Caki2 (cell line): ENCODE results near the gene GPS2. TPM values are rescaled to one million over a fixed set of nuclear protein-coding genes. Genes with fewer than 3 reads are reported as not detected.

Experiments used
- DNase-seq: peaks from one replicate; pipeline ENCODE4 v3.0.0-alpha.2; 2015; ENCODE audit warnings: low read depth
- in situ Hi-C: cut with HindIII; loops from 2 replicates; pipeline ENCODE4 v1.10.0; 2016; ENCODE audit warnings: low sequenced_read_pairs, low pct_unique_long_range_greater_than_20kb, mixed read lengths
- total RNA-seq: library from RNA; depleted of rRNA; stranded (reverse); fragments of >200 nt; shearing (Covaris generic); gene quantifications from 2 replicates; pipeline ENCODE4 v1.2.3, GENCODE V29; 2014; ENCODE audit warnings: low replicate concordance; rRNA removed

Gene GPS2
- total RNA-seq, 1 experiment from 2014 or later, result 51.1 TPM

GRCh38 chr17:7281953-7282751 lies 33.0 kb downstream of the GPS2 start:
- in situ Hi-C loops, result no loop called here
- DNase-seq, result no peak

- in situ Hi-C loops, result no loop called here
- DNase-seq, result peak; percentile 95
Measured at GRCh38 chr17:7281074-7281952, 33.8 kb downstream of the GPS2 start, which contains the start of gene SLC2A4. Gene SLC2A4 (plus strand): TSS chr17:7281718. CDS start chr17:7281935, 217 bp downstream.

- in situ Hi-C loops, result no loop called here
- DNase-seq, result peak; percentile 73
Measured at GRCh38 chr17:7280519-7281073, 34.6 kb downstream of the GPS2 start.

GRCh38 chr17:7279448-7279847 lies 35.7 kb downstream of the GPS2 start:
- DNase-seq, result no peak
- in situ Hi-C loops, result no loop called here

GRCh38 chr17:7266784-7267183 lies 48.4 kb downstream of the GPS2 start:
- no peak for DNase-seq
- in situ Hi-C loops, result no loop called here

GRCh38 chr17:7263801-7264078 lies 51.4 kb downstream of the GPS2 start:
- in situ Hi-C loops, result no loop called here
- no peak for DNase-seq

- DNase-seq, result no peak
- in situ Hi-C loops, result no loop called here
Measured at GRCh38 chr17:7262935-7263800, 52.0 kb downstream of the GPS2 start.

Other genes with a start within 250 kb of the GPS2 start
- not detected in 2 replicates for gene CLEC10A, start 235.1 kb downstream of the GPS2 start, total RNA-seq
- not detected in 2 replicates for gene ASGR2, start 200.5 kb downstream of the GPS2 start, total RNA-seq
- not detected in 2 replicates for gene ASGR1, start 136.0 kb downstream of the GPS2 start, total RNA-seq
- 2.8 and 4.8 TPM in 2 replicates for gene DLG4, start 95.5 kb downstream of the GPS2 start, total RNA-seq
- gene ACADVL, start 95.4 kb downstream of the GPS2 start, total RNA-seq, result 301 and 338 TPM in 2 replicates
- gene DVL2, start 80.8 kb downstream of the GPS2 start, total RNA-seq, result 33.3 and 64.4 TPM in 2 replicates
- gene PHF23, start 75.9 kb downstream of the GPS2 start, total RNA-seq, result 28.0 and 39.4 TPM in 2 replicates
- 211 and 296 TPM in 2 replicates for gene GABARAP, start 72.9 kb downstream of the GPS2 start, total RNA-seq
- 9.6 and 19.0 TPM in 2 replicates for gene CTDNEP1, start 63.6 kb downstream of the GPS2 start, total RNA-seq
- 25.5 and 32.4 TPM in 2 replicates for gene ELP5, start 63.1 kb downstream of the GPS2 start, total RNA-seq
- not detected in 2 replicates for gene CLDN7, start 52.9 kb downstream of the GPS2 start, total RNA-seq
- gene SLC2A4, start 33.6 kb downstream of the GPS2 start, total RNA-seq, result not detected in 2 replicates
- gene YBX2, start 20.7 kb downstream of the GPS2 start, total RNA-seq, result 1.8 and 8.5 TPM in 2 replicates
- 483 and 624 TPM in 2 replicates for gene EIF5A, start 7.7 kb downstream of the GPS2 start, total RNA-seq
- gene NEURL4, start 14.0 kb upstream of the GPS2 start, total RNA-seq, result 15.0 and 17.9 TPM in 2 replicates
- gene ACAP1, start 21.2 kb upstream of the GPS2 start, total RNA-seq, result 2.3 and 26.4 TPM in 2 replicates
- gene KCTD11, start 36.8 kb upstream of the GPS2 start, total RNA-seq, result 17.2 and 23.2 TPM in 2 replicates
- gene TMEM95, start 39.8 kb upstream of the GPS2 start, total RNA-seq, result not detected in 2 replicates
- gene TNK1, start 65.7 kb upstream of the GPS2 start, total RNA-seq, result 1.8 and 2.9 TPM in 2 replicates
- gene PLSCR3, start 79.2 kb upstream of the GPS2 start, total RNA-seq, result 5.6 and 14.4 TPM in 2 replicates
- 132 and 200 TPM in 2 replicates for gene TMEM256, start 88.7 kb upstream of the GPS2 start, total RNA-seq
- gene NLGN2, start 92.5 kb upstream of the GPS2 start, total RNA-seq, result 1.1 TPM in 1 of 2 replicates, not detected in the other
- not detected in 2 replicates for gene SPEM1, start 105.0 kb upstream of the GPS2 start, total RNA-seq
- gene SPEM2, start 110.3 kb upstream of the GPS2 start, total RNA-seq, result not detected in 2 replicates
- gene SPEM3, start 113.5 kb upstream of the GPS2 start, total RNA-seq, result not detected in 2 replicates
- 2.9 and 6.7 TPM in 2 replicates for gene TMEM102, start 120.1 kb upstream of the GPS2 start, total RNA-seq
- 0.06 and 0.98 TPM in 2 replicates for gene FGF11, start 124.2 kb upstream of the GPS2 start, total RNA-seq
- 4.0 and 11.0 TPM in 2 replicates for gene CHRNB1, start 129.7 kb upstream of the GPS2 start, total RNA-seq
- 4.6 and 5.8 TPM in 2 replicates for gene ZBTB4, start 164.3 kb upstream of the GPS2 start, total RNA-seq
- gene SLC35G6, start 166.1 kb upstream of the GPS2 start, total RNA-seq, result not detected in 2 replicates
- gene POLR2A, start 169.0 kb upstream of the GPS2 start, total RNA-seq, result 10.9 and 11.8 TPM in 2 replicates
- 0.24 TPM in 1 of 2 replicates, not detected in the other for gene TNFSF12, start 233.7 kb upstream of the GPS2 start, total RNA-seq
- gene TNFSF13, start 243.4 kb upstream of the GPS2 start, total RNA-seq, result 5.1 and 6.2 TPM in 2 replicates
- gene SENP3, start 246.6 kb upstream of the GPS2 start, total RNA-seq, result 105 and 115 TPM in 2 replicates